DMS114 treated with DMSO at 0.1 percent for 48 hours (cell line): ENCODE results near the gene PRDX3.

Experiments
- DNase-seq: peaks from one replicate; lab custom pipeline; 2025; ENCODE audit not compliant: unreplicated experiment; lab: John Stamatoyannopoulos, UW

The PRDX3 gene

DNA sequence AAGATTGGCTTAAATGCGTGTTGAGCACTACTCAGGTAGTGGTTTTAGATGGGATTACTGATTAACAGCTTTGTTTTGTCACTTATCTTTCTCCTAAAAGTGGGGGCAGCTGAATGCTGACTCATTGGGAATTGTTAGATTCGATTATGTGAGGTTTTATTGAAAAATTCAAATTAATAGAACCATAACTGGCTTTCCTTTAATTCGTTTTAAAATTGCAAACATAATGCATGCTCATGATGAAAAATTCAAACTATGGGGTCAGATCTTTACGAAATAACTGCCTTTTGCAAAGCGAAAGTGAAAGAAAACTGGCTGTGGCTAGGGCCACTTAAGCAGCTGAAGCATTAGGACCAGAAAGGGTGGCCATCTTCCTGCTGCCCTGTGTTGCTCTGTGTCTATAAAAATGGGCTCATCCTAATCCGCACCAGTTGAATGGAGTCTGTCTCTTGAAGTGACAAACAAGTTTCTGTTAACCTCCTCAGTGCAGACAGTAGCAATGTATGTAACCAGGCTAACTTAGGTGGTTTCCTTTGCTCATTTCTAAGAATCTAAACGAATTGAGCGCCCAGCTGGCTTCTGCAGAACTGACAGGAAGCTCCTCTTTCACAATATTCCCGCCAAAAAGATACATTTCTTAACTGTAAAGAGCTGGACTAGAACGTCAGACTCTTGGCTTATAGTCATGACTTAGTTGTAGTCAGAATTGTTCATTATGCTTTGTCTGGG lies 46.9 kb downstream of the PRDX3 start:
- DNase-seq: no peak

DNA sequence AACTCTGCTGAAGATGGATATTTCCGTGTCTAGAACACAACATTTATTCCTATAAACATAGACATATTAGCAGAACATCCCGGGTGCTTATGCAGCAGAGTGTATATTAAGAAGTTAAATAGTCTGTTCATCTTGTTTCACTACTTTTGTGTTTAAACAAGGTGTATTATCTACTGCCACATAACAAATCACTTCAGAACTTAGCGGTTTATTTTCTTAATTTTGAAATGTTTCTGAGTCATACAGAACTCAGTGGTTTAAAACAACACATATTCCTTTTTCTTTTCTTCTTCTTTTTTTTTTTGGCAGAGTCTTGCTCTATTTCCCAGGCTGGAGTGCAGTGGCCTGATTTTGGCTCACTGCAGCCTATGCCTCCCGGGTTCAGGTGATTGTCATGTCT lies 48.9 kb downstream of the PRDX3 start:
- DNase-seq: no peak

DNA sequence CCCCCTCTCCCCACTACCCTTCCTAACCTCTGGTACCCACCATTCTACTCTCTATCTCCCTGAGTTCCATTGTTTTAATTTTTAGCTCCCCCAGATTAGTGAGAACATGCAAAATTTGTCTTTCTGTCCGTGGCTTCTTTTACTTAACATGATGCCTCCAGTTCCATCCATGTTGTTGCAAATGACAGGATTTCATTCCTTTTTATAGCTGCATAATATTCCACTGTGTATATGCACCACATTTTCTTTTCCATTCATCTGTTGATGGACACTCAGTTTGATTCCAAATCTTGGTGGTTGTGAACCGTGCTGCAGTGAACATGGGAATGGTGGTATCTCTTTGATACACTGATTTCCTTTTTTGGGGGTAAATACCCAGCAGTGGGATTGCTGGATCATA lies 52.7 kb downstream of the PRDX3 start:
- no peak for DNase-seq

DNA sequence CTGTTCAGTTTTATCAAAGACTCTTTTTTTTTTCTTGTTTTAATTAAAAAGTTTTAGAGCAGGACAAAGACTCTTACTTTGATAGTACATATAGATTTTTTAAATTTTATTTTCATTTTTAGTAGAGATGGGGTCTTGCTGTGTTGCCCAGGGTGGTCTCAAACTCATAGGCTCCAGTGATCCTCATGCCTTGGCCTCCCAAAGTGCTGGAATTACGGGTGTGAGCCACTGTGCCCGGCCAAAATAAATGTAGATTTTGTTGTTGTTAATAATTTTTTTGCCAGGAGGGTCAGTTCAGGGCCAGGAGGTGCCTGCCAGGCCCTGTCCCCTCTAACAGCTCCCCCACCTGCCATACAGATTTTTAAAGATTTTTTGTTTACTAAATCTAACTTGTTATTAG lies 57.7 kb downstream of the PRDX3 start:
- no peak for DNase-seq

DNA sequence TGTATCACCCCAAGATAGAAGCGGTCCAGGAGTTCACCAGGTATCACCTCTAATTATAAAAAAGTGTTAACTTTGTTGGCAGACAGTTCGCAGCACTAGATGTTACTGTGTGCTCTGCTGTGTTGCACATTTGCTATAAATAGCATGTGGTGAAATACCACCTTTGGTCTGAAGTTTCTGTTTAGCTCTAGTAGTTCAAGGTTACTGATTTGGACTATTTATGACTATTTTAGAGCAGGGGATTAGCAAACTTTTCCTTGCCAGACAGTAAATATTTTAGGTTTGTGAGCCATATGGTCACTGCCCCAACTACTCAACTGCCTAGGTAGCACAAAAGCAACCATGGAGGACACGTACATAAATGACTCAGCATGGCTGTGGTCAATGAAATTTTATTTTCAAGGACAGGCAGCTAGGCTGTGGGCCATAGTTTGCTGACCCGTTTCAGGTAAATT lies 58.2 kb downstream of the PRDX3 start:
- DNase-seq: no peak

DNA sequence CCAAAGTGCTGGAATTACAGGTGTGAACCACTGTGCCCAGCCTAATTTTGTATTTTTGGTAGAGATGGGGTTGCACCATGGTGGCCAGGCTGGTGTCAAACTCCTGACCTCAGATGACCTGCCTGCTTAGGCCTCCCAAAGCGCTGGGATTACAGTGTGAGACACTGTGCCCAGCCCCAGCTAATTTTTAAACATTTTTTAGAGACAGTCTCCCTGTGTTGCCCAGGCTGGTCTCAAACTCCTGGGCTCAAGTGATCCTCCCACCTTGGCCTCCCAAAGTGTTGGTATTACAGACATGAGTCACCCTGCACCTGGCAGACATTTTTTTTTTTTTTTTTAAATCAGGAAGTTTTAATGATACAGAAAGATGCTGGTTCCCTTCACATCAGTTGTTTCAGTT lies 59.2 kb downstream of the PRDX3 start:
- no peak for DNase-seq

DNA sequence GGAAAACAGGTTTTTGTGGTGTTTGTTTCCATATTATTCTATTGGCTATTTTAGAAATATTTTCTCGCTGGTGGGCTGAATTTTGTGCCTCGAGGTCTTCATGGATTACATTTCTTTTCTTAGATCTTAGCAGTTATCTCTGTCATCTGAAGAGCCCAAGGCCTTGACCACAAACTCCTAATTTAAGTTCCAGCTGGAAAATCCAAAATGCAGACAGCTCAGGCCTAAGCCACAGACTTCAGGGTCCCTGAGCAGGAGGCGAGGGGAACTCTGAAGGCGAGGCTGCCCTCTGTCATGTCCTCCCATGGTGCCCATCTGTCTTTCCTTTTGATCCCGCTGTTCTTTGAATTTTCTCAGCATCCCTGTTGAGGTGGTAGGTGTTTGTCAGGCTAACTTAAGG lies 60.4 kb downstream of the PRDX3 start:
- DNase-seq: no peak
